GM23338 (cell line): ENCODE data around the gene ADORA1. TPM values are rescaled to one million over a fixed set of nuclear protein-coding genes. Genes with fewer than 3 reads are reported as not detected.

Source experiments
- ATAC-seq: fragments of 200-7000 bp; cut with Tn5 transposase; 3 replicates; pipeline ENCODE4 v1.9.1; 2020
- DNase-seq: peaks from one replicate; pipeline ENCODE4 v3.0.0-alpha.2; 2015; ENCODE audit warnings: low spot score
- H2AFZ ChIP-seq: fragments of 200-600 bp; sonication (generic); 2 replicates; pipeline ENCODE4 v1.8.0; 2016; ENCODE audit warnings: antibody characterized with exemption, mild to moderate bottlenecking, moderate library complexity
- H3F3A ChIP-seq: fragments of 200-600 bp; sonication (generic); replicated peaks from 2 replicates; pipeline ENCODE4 v1.8.0; 2017; ENCODE audit warnings: antibody characterized with exemption, mixed run types, low read depth
- H3K27ac ChIP-seq: fragments of 200-600 bp; sonication (generic); 2 replicates; pipeline ENCODE4 v1.6.1; 2016; ENCODE audit warnings: low read depth
- H3K27me3 ChIP-seq: fragments of 200-600 bp; sonication (generic); 2 replicates; pipeline ENCODE4 v1.8.0; 2016; ENCODE audit warnings: mild to moderate bottlenecking, mixed run types, moderate library complexity; ENCODE audit not compliant: insufficient read depth
- H3K36me3 ChIP-seq: fragments of 200-600 bp; sonication (generic); 2 replicates; pipeline ENCODE4 v1.8.0; 2016; ENCODE audit warnings: mild to moderate bottlenecking; ENCODE audit not compliant: insufficient read depth
- H3K4me1 ChIP-seq: fragments of 200-600 bp; sonication (generic); 2 replicates; pipeline ENCODE4 v1.8.0; 2016; ENCODE audit warnings: mild to moderate bottlenecking, moderate library complexity; ENCODE audit not compliant: insufficient read depth
- H3K4me2 ChIP-seq: fragments of 200-600 bp; sonication (generic); 2 replicates; pipeline ENCODE4 v1.7.1; 2017; ENCODE audit warnings: mixed run types
- H3K4me3 ChIP-seq: fragments of 200-600 bp; sonication (generic); 2 replicates; pipeline ENCODE4 v1.6.1; 2016; ENCODE audit warnings: mixed run types
- H3K79me2 ChIP-seq: fragments of 200-600 bp; sonication (generic); replicated peaks from 2 replicates; pipeline ENCODE4 v1.8.0; 2017; ENCODE audit warnings: mild to moderate bottlenecking; ENCODE audit not compliant: insufficient read depth
- H3K9me2 ChIP-seq: fragments of 200-600 bp; sonication (generic); 2 replicates; pipeline ENCODE4 v1.8.0; 2017; ENCODE audit not compliant: insufficient read depth
- H4K20me1 ChIP-seq: fragments of 200-600 bp; sonication (generic); replicated peaks from 2 replicates; pipeline ENCODE4 v1.8.0; 2017; ENCODE audit warnings: mild to moderate bottlenecking; ENCODE audit not compliant: insufficient read depth
- H3K27ac Mint-ChIP-seq: 2 replicates; pipeline ENCODE4 v1.8.0; 2020; ENCODE audit warnings: inconsistent platforms, mild to moderate bottlenecking, moderate library complexity, mixed read lengths
- H3K27me3 Mint-ChIP-seq: 3 replicates; pipeline ENCODE4 v1.8.0; 2022; ENCODE audit warnings: low read depth, mild to moderate bottlenecking, moderate library complexity, mixed read lengths, inconsistent platforms; ENCODE audit not compliant: insufficient read depth, poor library complexity
- H3K36me3 Mint-ChIP-seq: 3 replicates; pipeline ENCODE4 v1.8.0; 2021; ENCODE audit warnings: low read depth, mild to moderate bottlenecking, inconsistent platforms, moderate library complexity, mixed read lengths
- H3K4me1 Mint-ChIP-seq: 3 replicates; pipeline ENCODE4 v1.8.0; 2020; ENCODE audit warnings: mild to moderate bottlenecking, inconsistent platforms, mixed read lengths
- H3K4me3 Mint-ChIP-seq: 3 replicates; pipeline ENCODE4 v1.8.0; 2021; ENCODE audit warnings: moderate library complexity, mild to moderate bottlenecking, inconsistent platforms, mixed read lengths
- H3K9me3 Mint-ChIP-seq: 3 replicates; pipeline ENCODE4 v1.8.0; 2020; ENCODE audit warnings: moderate library complexity, mild to moderate bottlenecking, inconsistent platforms, mixed read lengths
- CREB1 ChIP-seq: fragments of 250-450 bp; sonication (Bioruptor Pico); IDR thresholded peaks from 2 replicates; pipeline ENCODE4 v1.5.0; 2020; ENCODE audit warnings: low read depth, mild to moderate bottlenecking, moderate library complexity
- ETS1 ChIP-seq: IDR thresholded peaks from 2 replicates; pipeline ENCODE4 v1.6.1; 2016; ENCODE audit warnings: antibody characterized with exemption
- EZH2 ChIP-seq: fragments of 200-600 bp; sonication (generic); IDR thresholded peaks from one replicate; pipeline ENCODE4 v1.8.0; 2017; ENCODE audit warnings: antibody characterized with exemption, mild to moderate bottlenecking, low read depth; ENCODE audit not compliant: unreplicated experiment
- EZH2phosphoT487 ChIP-seq: fragments of 200-600 bp; sonication (generic); IDR thresholded peaks from one replicate; pipeline ENCODE4 v1.8.1; 2018; ENCODE audit warnings: antibody characterized with exemption; ENCODE audit not compliant: unreplicated experiment
- JUNB ChIP-seq: IDR thresholded peaks from one replicate; pipeline ENCODE4 v1.6.1; 2016; ENCODE audit warnings: antibody characterized with exemption; ENCODE audit not compliant: unreplicated experiment
- NANOG ChIP-seq: IDR thresholded peaks from 2 replicates; pipeline ENCODE4 v1.6.1; 2016; ENCODE audit warnings: antibody characterized with exemption, borderline replicate concordance
- POLR2AphosphoS5 ChIP-seq: IDR thresholded peaks from 2 replicates; pipeline ENCODE4 v1.6.1; 2016; ENCODE audit warnings: antibody characterized with exemption, low read depth
- STAT1 ChIP-seq: IDR thresholded peaks from one replicate; pipeline ENCODE4 v1.6.1; 2016; ENCODE audit warnings: antibody characterized with exemption; ENCODE audit not compliant: unreplicated experiment
- ZNF114 ChIP-seq: fragments of 250-450 bp; sonication (Bioruptor Pico); IDR thresholded peaks from 2 replicates; pipeline ENCODE4 v1.5.0; 2020; ENCODE audit warnings: mild to moderate bottlenecking, moderate library complexity
- ZNF331 ChIP-seq: fragments of 250-450 bp; sonication (Bioruptor Pico); IDR thresholded peaks from 2 replicates; pipeline ENCODE4 v1.5.0; 2020; ENCODE audit warnings: low read depth, mild to moderate bottlenecking, moderate library complexity
- ZNF462 ChIP-seq: fragments of 250-450 bp; sonication (Bioruptor Pico); IDR thresholded peaks from 2 replicates; pipeline ENCODE4 v1.5.0; 2020; ENCODE audit warnings: mild to moderate bottlenecking, moderate library complexity
- polyA plus RNA-seq: library from polyadenylated mRNA; unstranded; fragments of >200 nt; fragmentation: Nextera tagmentation; extraction: Ambion mirVana; gene quantifications from 2 replicates; pipeline ENCODE4 v1.2.1, GENCODE V29; 2016
- total RNA-seq: library from RNA; depleted of rRNA; stranded (reverse); fragments of >200 nt; shearing (Covaris generic); gene quantifications from 2 replicates; pipeline ENCODE4 v1.2.3, GENCODE V29; 2014
- TF ChIP-seq, protein P1 (sequence below): IDR thresholded peaks from one replicate; pipeline ENCODE4 v1.6.1; 2018; ENCODE audit warnings: antibody characterized with exemption; ENCODE audit not compliant: unreplicated experiment
- TF ChIP-seq, protein P2 (sequence below), 2 experiments: fragments of 200-600 bp in 1 of 2; sonication (generic) in 1 of 2; conservative IDR thresholded peaks; 2 replicates each; pipeline versions ENCODE4 v1.5.1 to v1.6.1; 2016 to 2017; ENCODE audit warnings: antibody characterized with exemption in 2 of 2, low read depth in 2 of 2, mild to moderate bottlenecking in 2 of 2, moderate library complexity in 1 of 2

ADORA1 gene
- total and polyA plus RNA-seq, 2 experiments from 2014 or later = 0.63 to 1.8 TPM

DNA sequence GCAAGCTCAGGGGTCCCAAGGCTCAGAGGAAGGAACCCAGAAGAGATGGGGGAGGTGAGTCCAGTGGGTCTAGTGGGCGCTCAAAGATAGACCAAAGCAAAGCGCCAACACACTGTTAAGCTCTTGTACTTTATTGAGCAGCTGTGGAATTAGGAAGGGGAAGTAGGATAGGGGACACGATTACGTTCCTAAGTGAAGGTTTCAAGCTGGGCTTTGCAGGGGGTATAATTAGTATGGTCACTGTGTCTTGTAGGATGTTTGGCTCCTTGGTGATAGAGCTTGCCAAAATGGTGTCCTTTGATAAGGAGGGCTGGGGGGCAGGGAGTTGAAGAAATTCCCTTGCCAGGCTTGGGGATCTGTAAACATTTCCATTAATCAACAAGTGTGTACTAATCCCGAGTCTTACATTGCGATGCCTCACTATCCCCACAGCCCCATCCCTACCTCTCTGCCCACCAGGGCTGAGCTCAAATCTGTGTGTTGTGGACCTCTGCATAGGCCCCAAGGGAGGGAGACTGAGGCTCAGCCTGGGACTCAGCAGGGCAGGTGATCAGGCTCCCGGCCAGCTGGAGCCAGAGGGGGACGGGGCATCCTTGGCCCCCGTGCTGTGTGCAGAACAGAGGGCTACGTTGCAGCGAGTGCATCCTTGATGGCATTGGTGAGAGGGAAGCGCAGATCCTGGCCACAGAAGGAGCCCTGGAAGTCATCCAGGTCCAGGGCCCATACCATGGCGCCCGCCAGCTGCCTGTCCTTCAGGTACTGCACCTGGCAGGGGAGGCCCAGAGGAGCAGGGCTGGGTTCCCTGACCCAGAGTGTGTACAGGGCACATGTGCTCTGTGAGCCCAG lies 51.5 kb downstream of the ADORA1 start:
- H3K36me3 ChIP-seq = no peaks in the 10 kb centered on the region
- Mint-ChIP-seq H3K9me3 (no peaks in the 10 kb centered on the region), H3K36me3 (no peaks in the 10 kb centered on the region), H3K27ac (no peak overlapping the region), H3K27me3 (peaks cover 13% of the 10 kb centered on the region), H3K4me1 (peaks cover 17% of the 10 kb centered on the region), H3K4me3 (no peak overlapping the region)
- 0 out of 2 replicates have a peak overlapping the region, but pooled peaks have one; percentile 47 for H2AFZ ChIP-seq
- no peaks in the 10 kb centered on the region for H3F3A ChIP-seq
- no peaks in the 10 kb centered on the region for H3K4me1 ChIP-seq
- no peaks in the 10 kb centered on the region for H3K79me2 ChIP-seq
- TF ChIP-seq EZH2phosphoT487 = no peak
- TF ChIP-seq, protein P1, sequence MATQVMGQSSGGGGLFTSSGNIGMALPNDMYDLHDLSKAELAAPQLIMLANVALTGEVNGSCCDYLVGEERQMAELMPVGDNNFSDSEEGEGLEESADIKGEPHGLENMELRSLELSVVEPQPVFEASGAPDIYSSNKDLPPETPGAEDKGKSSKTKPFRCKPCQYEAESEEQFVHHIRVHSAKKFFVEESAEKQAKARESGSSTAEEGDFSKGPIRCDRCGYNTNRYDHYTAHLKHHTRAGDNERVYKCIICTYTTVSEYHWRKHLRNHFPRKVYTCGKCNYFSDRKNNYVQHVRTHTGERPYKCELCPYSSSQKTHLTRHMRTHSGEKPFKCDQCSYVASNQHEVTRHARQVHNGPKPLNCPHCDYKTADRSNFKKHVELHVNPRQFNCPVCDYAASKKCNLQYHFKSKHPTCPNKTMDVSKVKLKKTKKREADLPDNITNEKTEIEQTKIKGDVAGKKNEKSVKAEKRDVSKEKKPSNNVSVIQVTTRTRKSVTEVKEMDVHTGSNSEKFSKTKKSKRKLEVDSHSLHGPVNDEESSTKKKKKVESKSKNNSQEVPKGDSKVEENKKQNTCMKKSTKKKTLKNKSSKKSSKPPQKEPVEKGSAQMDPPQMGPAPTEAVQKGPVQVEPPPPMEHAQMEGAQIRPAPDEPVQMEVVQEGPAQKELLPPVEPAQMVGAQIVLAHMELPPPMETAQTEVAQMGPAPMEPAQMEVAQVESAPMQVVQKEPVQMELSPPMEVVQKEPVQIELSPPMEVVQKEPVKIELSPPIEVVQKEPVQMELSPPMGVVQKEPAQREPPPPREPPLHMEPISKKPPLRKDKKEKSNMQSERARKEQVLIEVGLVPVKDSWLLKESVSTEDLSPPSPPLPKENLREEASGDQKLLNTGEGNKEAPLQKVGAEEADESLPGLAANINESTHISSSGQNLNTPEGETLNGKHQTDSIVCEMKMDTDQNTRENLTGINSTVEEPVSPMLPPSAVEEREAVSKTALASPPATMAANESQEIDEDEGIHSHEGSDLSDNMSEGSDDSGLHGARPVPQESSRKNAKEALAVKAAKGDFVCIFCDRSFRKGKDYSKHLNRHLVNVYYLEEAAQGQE = no peak
- TF ChIP-seq, protein P2, sequence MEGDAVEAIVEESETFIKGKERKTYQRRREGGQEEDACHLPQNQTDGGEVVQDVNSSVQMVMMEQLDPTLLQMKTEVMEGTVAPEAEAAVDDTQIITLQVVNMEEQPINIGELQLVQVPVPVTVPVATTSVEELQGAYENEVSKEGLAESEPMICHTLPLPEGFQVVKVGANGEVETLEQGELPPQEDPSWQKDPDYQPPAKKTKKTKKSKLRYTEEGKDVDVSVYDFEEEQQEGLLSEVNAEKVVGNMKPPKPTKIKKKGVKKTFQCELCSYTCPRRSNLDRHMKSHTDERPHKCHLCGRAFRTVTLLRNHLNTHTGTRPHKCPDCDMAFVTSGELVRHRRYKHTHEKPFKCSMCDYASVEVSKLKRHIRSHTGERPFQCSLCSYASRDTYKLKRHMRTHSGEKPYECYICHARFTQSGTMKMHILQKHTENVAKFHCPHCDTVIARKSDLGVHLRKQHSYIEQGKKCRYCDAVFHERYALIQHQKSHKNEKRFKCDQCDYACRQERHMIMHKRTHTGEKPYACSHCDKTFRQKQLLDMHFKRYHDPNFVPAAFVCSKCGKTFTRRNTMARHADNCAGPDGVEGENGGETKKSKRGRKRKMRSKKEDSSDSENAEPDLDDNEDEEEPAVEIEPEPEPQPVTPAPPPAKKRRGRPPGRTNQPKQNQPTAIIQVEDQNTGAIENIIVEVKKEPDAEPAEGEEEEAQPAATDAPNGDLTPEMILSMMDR (conservative IDR thresholded peaks at IDR 0.05; ENCODE audit: low read depth in 2 of 2) = no peak
- no peak for TF ChIP-seq STAT1
- no peak for TF ChIP-seq ETS1
- no peak for TF ChIP-seq NANOG
- no peak for TF ChIP-seq CREB1
- no peak for TF ChIP-seq EZH2
- TF ChIP-seq JUNB = no peak
- no peak for TF ChIP-seq ZNF462
- no peak for TF ChIP-seq ZNF114 (CRISPR knock-in tag)
- no peak for TF ChIP-seq POLR2AphosphoS5
- TF ChIP-seq ZNF331 (CRISPR knock-in tag) = no peak
- no peak for DNase-seq
- no peaks in the 10 kb centered on the region for H3K27me3 ChIP-seq
- H3K4me3 ChIP-seq = no peak overlapping the region
- H3K27ac ChIP-seq = no peak overlapping the region
- ATAC-seq = no peak
- H3K9me2 ChIP-seq = 0 out of 2 replicates have a peak, but pooled peaks cover under 1% of the 10 kb centered on the region
- H3K4me2 ChIP-seq = no peak overlapping the region
- no peaks in the 10 kb centered on the region for H4K20me1 ChIP-seq
